ENCODE data around the gene PIP5K1C.

PIP5K1C gene

GRCh38 chr19:3693025-3693925 lies 7.0 kb downstream of the PIP5K1C start:
- no peak for DNase-seq

GRCh38 chr19:3692141-3693024 lies 7.9 kb downstream of the PIP5K1C start:
- peak; percentile 34 for DNase-seq

GRCh38 chr19:3691726-3692125 lies 8.5 kb downstream of the PIP5K1C start:
- DNase-seq, result no peak

GRCh38 chr19:3691372-3691716 lies 8.9 kb downstream of the PIP5K1C start:
- DNase-seq, result no peak

- peak; percentile 28 for DNase-seq
These were observed 9.5 kb downstream of the PIP5K1C start for GRCh38 chr19:3690551-3691371.

GRCh38 chr19:3687774-3688706 lies 12.2 kb downstream of the PIP5K1C start:
- peak; percentile 21 for DNase-seq

- no peak for DNase-seq
These were observed 12.9 kb downstream of the PIP5K1C start for GRCh38 chr19:3687393-3687773.

GRCh38 chr19:3684817-3685410 lies 15.4 kb downstream of the PIP5K1C start:
- no peak for DNase-seq

- DNase-seq, result no peak
These were observed 16.0 kb downstream of the PIP5K1C start for GRCh38 chr19:3684054-3684816.

GRCh38 chr19:3683405-3684053 lies 16.7 kb downstream of the PIP5K1C start:
- no peak for DNase-seq

- no peak for DNase-seq
These were observed 17.4 kb downstream of the PIP5K1C start for GRCh38 chr19:3682741-3683404.

- DNase-seq, result no peak
These were observed 18.0 kb downstream of the PIP5K1C start for GRCh38 chr19:3682286-3682685.

- no peak for DNase-seq
These were observed 19.3 kb downstream of the PIP5K1C start for GRCh38 chr19:3680939-3681338.

GRCh38 chr19:3679581-3679980 lies 20.7 kb downstream of the PIP5K1C start:
- DNase-seq, result no peak

- no peak for DNase-seq
These were observed 21.1 kb downstream of the PIP5K1C start for GRCh38 chr19:3679138-3679537.

- no peak for DNase-seq
These were observed 22.1 kb downstream of the PIP5K1C start for GRCh38 chr19:3678188-3678587.

- DNase-seq, result no peak
These were observed 25.3 kb downstream of the PIP5K1C start for GRCh38 chr19:3674784-3675543.
